Effector CD8-positive, alpha-beta T cell (primary cell): ENCODE results near the gene LSS.

Source experiments
- DNase-seq: peaks from one replicate; lab custom pipeline; 2025; lab: John Stamatoyannopoulos, UW
- total RNA-seq, 4 experiments: gene quantifications; one replicate each; lab custom pipeline; 2026; lab: John Stamatoyannopoulos, UW

Gene LSS
- total RNA-seq = 67.8 to 115 (median 75.8) reads per million in 4 experiments

GRCh38 chr21:46228345-46229051, at the start of gene LSS:
Gene LSS (minus strand): TSS chr21:46228774. CDS start chr21:46228745, 29 bp downstream.
- peak; percentile 98 for DNase-seq

- no peak for DNase-seq
These were observed 46.3 kb upstream of the LSS start for GRCh38 chr21:46274797-46275390.

- DNase-seq = no peak
These were observed 44.8 kb upstream of the LSS start for GRCh38 chr21:46273341-46273740.

- DNase-seq = no peak
These were observed 40.9 kb upstream of the LSS start for GRCh38 chr21:46269466-46269865.

- DNase-seq = no peak
These were observed 39.8 kb upstream of the LSS start for GRCh38 chr21:46268371-46268770.

GRCh38 chr21:46266946-46267345, 38.4 kb upstream of the LSS start:
- DNase-seq = no peak

GRCh38 chr21:46265736-46266525, 37.4 kb upstream of the LSS start:
- no peak for DNase-seq

GRCh38 chr21:46264690-46265144, 36.1 kb upstream of the LSS start:
- DNase-seq = no peak

- DNase-seq = no peak
These were observed 35.6 kb upstream of the LSS start for GRCh38 chr21:46264046-46264689.

GRCh38 chr21:46256501-46256994, 28.0 kb upstream of the LSS start:
- DNase-seq = no peak

GRCh38 chr21:46255758-46256337, 27.3 kb upstream of the LSS start:
- DNase-seq = no peak

GRCh38 chr21:46255166-46255565, 26.6 kb upstream of the LSS start:
- no peak for DNase-seq

- no peak for DNase-seq
These were observed 25.8 kb upstream of the LSS start for GRCh38 chr21:46254208-46254975.

GRCh38 chr21:46253610-46254124, 25.1 kb upstream of the LSS start:
- no peak for DNase-seq

GRCh38 chr21:46252840-46253239, 24.3 kb upstream of the LSS start:
- DNase-seq = no peak

GRCh38 chr21:46250146-46250725, 21.7 kb upstream of the LSS start:
- no peak for DNase-seq

GRCh38 chr21:46248827-46249226, 20.3 kb upstream of the LSS start:
- DNase-seq = no peak

- DNase-seq = no peak
These were observed 19.8 kb upstream of the LSS start for GRCh38 chr21:46248422-46248782.

- DNase-seq = no peak
These were observed 19.3 kb upstream of the LSS start for GRCh38 chr21:46247699-46248421.

- DNase-seq = no peak
These were observed 17.8 kb upstream of the LSS start for GRCh38 chr21:46246345-46246744.
